Fibroblast of villous mesenchyme (primary cell): ENCODE results near the gene MRPL45. TPM values are rescaled to one million over a fixed set of nuclear protein-coding genes. Genes with fewer than 3 reads are reported as not detected.

ENCODE experiments used
- DNase-seq: peaks from one replicate; pipeline ENCODE4 v3.0.0-alpha.2; 2010; ENCODE audit warnings: low read depth
- H3K4me3 ChIP-seq: 2 replicates; pipeline ENCODE4 v1.5.1; 2011; ENCODE audit warnings: low read depth, mild to moderate bottlenecking, low read length
- CTCF ChIP-seq: IDR thresholded peaks from 2 replicates; pipeline ENCODE4 v1.5.1; 2012; ENCODE audit warnings: low read depth, mild to moderate bottlenecking, low read length; ENCODE audit not compliant: insufficient read depth
- total RNA-seq: library from RNA; depleted of rRNA; stranded (reverse); fragments of >200 nt; gene quantifications from 2 replicates; pipeline ENCODE4 v1.2.3, GENCODE V29; 2012

MRPL45 gene
- total RNA-seq, 1 donor, result 30.2 TPM

GRCh38 chr17:38361694-38362465 lies 64.9 kb downstream of the MRPL45 start:
- DNase-seq, result peak; percentile 79
- no peak for TF ChIP-seq CTCF
- no peak overlapping the region for H3K4me3 ChIP-seq

GRCh38 chr17:38363016-38363415 lies 66.0 kb downstream of the MRPL45 start:
- H3K4me3 ChIP-seq, result no peak overlapping the region
- DNase-seq, result no peak
- no peak for TF ChIP-seq CTCF

- DNase-seq, result no peak
- TF ChIP-seq CTCF, result no peak
- no peak overlapping the region for H3K4me3 ChIP-seq
Observed at GRCh38 chr17:38364741-38365140, 67.8 kb downstream of the MRPL45 start.

- no peak for TF ChIP-seq CTCF
- DNase-seq, result no peak
- H3K4me3 ChIP-seq, result no peak overlapping the region
Observed at GRCh38 chr17:38369124-38369886, 72.3 kb downstream of the MRPL45 start.

Other genes starting within 250 kb of the MRPL45 start
- under 0.01 TPM in 1 of 2 replicates, not detected in the other for gene TBC1D3C, start 228.5 kb upstream of the MRPL45 start, total RNA-seq
- 0.32 TPM in 1 of 2 replicates, not detected in the other for gene TBC1D3E, start 169.2 kb upstream of the MRPL45 start, total RNA-seq
- not detected in 2 replicates for gene TBC1D3, start 104.6 kb upstream of the MRPL45 start, total RNA-seq
- gene GPR179, start 46.8 kb downstream of the MRPL45 start, total RNA-seq, result under 0.01 TPM in 1 of 2 replicates, not detected in the other
- gene SOCS7, start 54.7 kb downstream of the MRPL45 start, total RNA-seq, result 11.2 and 13.9 TPM in 2 replicates
- gene ARHGAP23, start 131.3 kb downstream of the MRPL45 start, total RNA-seq, result 53.8 and 66.1 TPM in 2 replicates